ENCODE measurements around the gene C12orf42. TPM values are rescaled to one million over a fixed set of nuclear protein-coding genes. Genes with fewer than 3 reads are reported as not detected.

The C12orf42 gene
- total RNA-seq, 1 donor from 2014 or later = not detected

GRCh38 chr12:103399986-103400385 lies 95.8 kb downstream of the C12orf42 start:
- DNase-seq (ENCODE audit: low read depth) (no peak), FAIRE-seq (no peak)
- Histone ChIP-seq H3K27me3 (ENCODE audit: control insufficient read depth, insufficient read depth, low read length) (no peaks in the 10 kb centered on the region), H3K36me3 (ENCODE audit: control insufficient read depth, insufficient read depth, low read length) (no peaks in the 10 kb centered on the region), H3K4me3 (ENCODE audit: low read depth, low read length) (no peak overlapping the region)
- no peak for TF ChIP-seq CTCF (IDR thresholded peaks at IDR 0.05; ENCODE audit: insufficient read depth, low read length, severe bottlenecking)

- H3K36me3 ChIP-seq (ENCODE audit: control insufficient read depth, insufficient read depth, low read length) = no peaks in the 10 kb centered on the region
- FAIRE-seq = no peak
- peak; percentile 63 for DNase-seq (ENCODE audit: low read depth)
- no peaks in the 10 kb centered on the region for H3K27me3 ChIP-seq (ENCODE audit: control insufficient read depth, insufficient read depth, low read length)
- no peak for TF ChIP-seq CTCF (IDR thresholded peaks at IDR 0.05; ENCODE audit: insufficient read depth, low read length, severe bottlenecking)
- H3K4me3 ChIP-seq (ENCODE audit: low read depth, low read length) = no peak overlapping the region
Observed at GRCh38 chr12:103397536-103397935, 98.2 kb downstream of the C12orf42 start.

- no peaks in the 10 kb centered on the region for H3K27me3 ChIP-seq (ENCODE audit: control insufficient read depth, insufficient read depth, low read length)
- no peak overlapping the region for H3K4me3 ChIP-seq (ENCODE audit: low read depth, low read length)
- TF ChIP-seq CTCF (IDR thresholded peaks at IDR 0.05; ENCODE audit: insufficient read depth, low read length, severe bottlenecking) = no peak
- peak; percentile 18 for FAIRE-seq
- no peak for DNase-seq (ENCODE audit: low read depth)
- H3K36me3 ChIP-seq (ENCODE audit: control insufficient read depth, insufficient read depth, low read length) = no peaks in the 10 kb centered on the region
Observed at GRCh38 chr12:103392722-103393121, 103.0 kb downstream of the C12orf42 start.

- DNase-seq (ENCODE audit: low read depth) (no peak), FAIRE-seq (no peak)
- no peaks in the 10 kb centered on the region for H3K27me3 ChIP-seq (ENCODE audit: control insufficient read depth, insufficient read depth, low read length)
- H3K36me3 ChIP-seq (ENCODE audit: control insufficient read depth, insufficient read depth, low read length) = no peaks in the 10 kb centered on the region
- no peak for TF ChIP-seq CTCF (IDR thresholded peaks at IDR 0.05; ENCODE audit: insufficient read depth, low read length, severe bottlenecking)
- H3K4me3 ChIP-seq (ENCODE audit: low read depth, low read length) = no peak overlapping the region
Observed at GRCh38 chr12:103391103-103391502, 104.7 kb downstream of the C12orf42 start.

- no peak for FAIRE-seq
- no peaks in the 10 kb centered on the region for H3K27me3 ChIP-seq (ENCODE audit: control insufficient read depth, insufficient read depth, low read length)
- H3K4me3 ChIP-seq (ENCODE audit: low read depth, low read length) = no peak overlapping the region
- no peak for DNase-seq (ENCODE audit: low read depth)
- H3K36me3 ChIP-seq (ENCODE audit: control insufficient read depth, insufficient read depth, low read length) = no peaks in the 10 kb centered on the region
- no peak for TF ChIP-seq CTCF (IDR thresholded peaks at IDR 0.05; ENCODE audit: insufficient read depth, low read length, severe bottlenecking)
Observed at GRCh38 chr12:103387385-103387784, 108.4 kb downstream of the C12orf42 start.

GRCh38 chr12:103386451-103386850 lies 109.3 kb downstream of the C12orf42 start:
- no peak for TF ChIP-seq CTCF (IDR thresholded peaks at IDR 0.05; ENCODE audit: insufficient read depth, low read length, severe bottlenecking)
- Histone ChIP-seq H3K4me3 (ENCODE audit: low read depth, low read length) (no peak overlapping the region), H3K36me3 (ENCODE audit: control insufficient read depth, insufficient read depth, low read length) (no peaks in the 10 kb centered on the region), H3K27me3 (ENCODE audit: control insufficient read depth, insufficient read depth, low read length) (no peaks in the 10 kb centered on the region)
- DNase-seq (ENCODE audit: low read depth) (no peak), FAIRE-seq (no peak)

Measured in bronchial epithelial cell (primary cell).